ENCODE data around the gene PCBP3.

Gene PCBP3

DNA sequence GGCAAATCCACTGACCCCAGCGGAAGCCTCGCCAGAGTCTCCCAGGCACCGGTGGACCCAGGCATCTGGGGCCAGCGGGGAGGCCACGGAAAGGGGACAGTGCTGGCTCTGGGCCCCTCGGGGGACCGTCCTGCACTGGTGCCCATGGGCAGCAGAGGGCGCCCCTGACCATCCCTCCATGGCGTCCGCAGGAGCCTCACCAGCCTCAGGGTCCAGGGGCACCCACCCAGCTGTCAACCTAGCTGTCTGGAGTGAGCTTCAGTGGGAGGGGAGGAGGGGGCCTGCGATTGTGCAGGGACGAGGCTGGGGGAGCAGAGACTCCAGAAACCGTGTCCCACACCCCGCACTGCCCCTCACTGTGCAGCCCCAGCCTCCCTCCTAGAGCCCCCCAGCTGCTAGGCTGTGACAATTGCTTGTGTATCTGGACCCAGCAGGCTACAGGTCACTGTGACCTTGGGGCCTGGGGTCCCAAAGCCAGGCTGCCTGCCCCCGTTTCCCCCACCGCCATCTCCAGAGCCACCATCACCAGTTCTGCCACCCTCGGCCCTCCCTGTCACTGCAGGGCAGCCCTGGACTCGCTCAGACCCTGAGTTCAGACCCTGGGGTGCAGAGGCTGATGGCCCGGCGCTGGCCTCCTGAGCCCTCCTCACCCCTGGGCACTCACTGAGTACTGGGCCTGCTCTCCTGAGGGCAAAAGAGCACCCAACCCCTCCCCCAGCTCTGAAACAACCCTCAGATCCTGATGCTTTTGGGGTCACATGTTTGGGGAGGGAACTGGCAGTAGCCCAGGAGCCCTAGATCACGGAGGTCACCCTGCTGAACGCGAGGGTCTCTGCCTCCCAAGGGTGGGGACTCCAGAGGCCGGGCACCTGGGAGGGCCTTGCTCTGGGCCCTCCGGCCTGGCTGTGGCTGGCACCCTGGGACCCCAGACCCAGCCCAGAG is 327.4 kb downstream of the PCBP3 start:
- peak; percentile 78 for DNase-seq (ENCODE audit: low spot score)

GRCh38 chr21:45971616-45972352 is 328.3 kb downstream of the PCBP3 start:
- no peak for TF ChIP-seq CTCF (IDR thresholded peaks at IDR 0.05; ENCODE audit: extremely low read depth, missing control alignments)
- no peak for DNase-seq (ENCODE audit: low spot score)

More for the DNA sequence above, 327.4 kb downstream of the PCBP3 start:
- peak; percentile 77 for TF ChIP-seq CTCF (IDR thresholded peaks at IDR 0.05; ENCODE audit: extremely low read depth, missing control alignments)

GRCh38 chr21:45972353-45972715 is 328.8 kb downstream of the PCBP3 start:
- no peak for TF ChIP-seq CTCF (IDR thresholded peaks at IDR 0.05; ENCODE audit: extremely low read depth, missing control alignments)
- DNase-seq (ENCODE audit: low spot score), result no peak

DNA sequence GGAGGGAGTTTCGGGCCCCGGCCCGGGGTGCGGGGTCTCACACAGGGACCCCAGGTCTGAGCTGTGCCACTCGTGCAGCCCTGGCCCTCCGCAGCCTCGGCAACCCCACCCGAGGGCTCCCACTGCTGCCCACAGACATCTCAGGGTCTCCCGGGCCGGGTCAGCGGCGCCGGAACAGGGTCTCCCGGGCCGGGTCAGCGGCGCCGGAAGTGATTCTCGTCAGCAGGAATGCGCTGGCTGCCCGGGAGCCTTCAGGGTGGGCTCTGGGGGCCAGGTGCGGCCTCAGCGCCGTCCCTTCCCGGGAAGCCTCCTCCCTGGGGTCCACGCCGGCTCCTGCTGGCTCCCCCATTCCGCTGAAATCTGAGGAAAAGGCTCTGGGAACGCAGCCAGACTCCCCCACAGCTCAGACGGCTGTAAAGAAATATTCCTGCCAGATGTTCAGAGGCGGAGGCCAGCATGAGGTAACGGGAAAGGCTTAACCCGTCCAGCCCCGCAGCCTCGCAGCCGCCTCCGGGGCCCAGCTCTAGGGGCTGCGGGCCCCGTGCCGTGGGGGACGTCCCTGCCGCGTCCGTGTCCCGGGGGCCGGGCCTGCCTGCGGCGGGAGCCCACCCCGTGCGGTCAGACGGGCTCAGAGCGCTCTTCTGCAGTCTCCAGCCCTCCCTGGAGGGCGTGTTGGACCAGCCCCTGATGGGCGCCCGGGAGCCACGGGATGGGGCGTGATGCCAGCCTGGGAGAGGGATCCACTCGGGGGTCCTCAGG is 329.4 kb downstream of the PCBP3 start:
- DNase-seq (ENCODE audit: low spot score), result peak; percentile 35
- no peak for TF ChIP-seq CTCF (IDR thresholded peaks at IDR 0.05; ENCODE audit: extremely low read depth, missing control alignments)

DNA sequence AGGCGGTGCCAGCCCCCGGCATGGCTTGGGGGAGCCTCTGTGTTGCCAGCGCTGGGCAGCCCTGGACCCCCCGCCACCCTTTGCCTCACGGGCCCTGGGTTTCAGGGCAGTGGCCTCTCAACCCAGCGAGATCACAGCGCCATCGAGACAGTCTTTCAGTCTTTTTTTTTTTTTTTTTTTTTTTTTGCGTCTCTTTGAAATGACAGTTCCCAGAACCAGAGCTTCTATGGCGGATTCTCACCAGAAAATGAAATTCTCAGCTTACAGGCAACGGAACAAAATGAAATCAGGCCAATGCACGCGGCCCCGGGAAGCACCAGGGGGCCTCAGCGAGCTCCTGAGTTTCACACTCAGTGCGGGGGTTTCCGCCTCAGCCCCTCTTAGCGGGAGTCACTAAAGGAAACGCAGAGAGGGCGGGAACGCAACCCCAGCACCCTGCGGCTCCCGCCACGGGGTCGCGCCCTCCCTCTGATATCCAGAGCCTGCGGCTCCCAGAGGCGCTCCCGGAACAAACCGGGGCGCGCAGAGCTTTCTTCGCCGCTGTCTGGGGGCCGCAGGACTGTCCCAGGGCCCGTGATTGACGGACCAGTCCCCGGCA is 330.0 kb downstream of the PCBP3 start:
- peak; percentile 91 for DNase-seq (ENCODE audit: low spot score)
- peak; percentile 49 for TF ChIP-seq CTCF (IDR thresholded peaks at IDR 0.05; ENCODE audit: extremely low read depth, missing control alignments)

DNA sequence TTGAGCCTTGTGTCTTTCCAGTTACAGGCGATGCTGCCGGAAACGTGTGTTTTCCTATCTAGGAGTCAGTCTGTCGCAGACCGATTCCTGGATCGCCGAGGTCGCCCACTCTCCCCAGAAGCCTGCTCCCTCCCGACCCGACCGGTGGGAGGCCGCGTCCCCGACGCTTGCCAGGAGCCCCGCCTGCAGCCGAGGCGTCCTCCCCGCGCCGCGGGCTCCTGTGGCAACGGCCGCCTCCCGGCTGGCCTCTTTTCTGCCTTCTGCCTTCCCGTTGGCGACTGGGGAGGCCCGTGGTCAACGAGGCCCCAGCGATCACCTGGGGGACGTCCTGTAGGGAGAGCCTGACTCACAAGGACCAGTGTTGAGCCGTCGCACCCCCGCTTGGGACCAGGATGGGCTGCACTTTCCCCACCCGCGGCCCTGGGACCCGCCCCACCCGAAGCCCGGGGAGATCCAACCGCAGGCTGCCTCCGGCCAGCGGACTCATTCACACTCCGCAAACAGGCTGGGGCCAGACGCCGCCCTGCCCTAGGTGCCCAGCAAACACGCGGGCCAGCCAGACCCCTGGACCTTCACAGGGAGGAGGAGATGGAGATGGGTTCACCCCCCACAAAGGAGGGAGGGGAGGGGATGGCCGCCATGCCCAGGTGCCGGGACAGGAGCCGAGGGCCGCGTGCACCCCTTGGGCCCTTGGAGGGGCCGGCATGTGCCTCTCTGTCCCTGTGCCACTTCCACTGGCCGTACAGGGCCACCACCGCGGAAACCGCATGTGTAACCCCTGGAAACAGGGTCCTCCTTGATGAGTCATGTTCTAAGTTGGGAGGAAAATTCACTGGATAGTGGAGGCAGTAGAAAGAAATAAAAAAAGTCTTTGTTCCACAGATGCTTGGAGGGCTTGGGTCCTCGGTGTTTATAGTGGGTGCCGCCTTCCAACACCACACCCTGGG is 330.8 kb downstream of the PCBP3 start:
- TF ChIP-seq CTCF (IDR thresholded peaks at IDR 0.05; ENCODE audit: extremely low read depth, missing control alignments), result no peak
- no peak for DNase-seq (ENCODE audit: low spot score)
